DMS 273 (cell line): ENCODE data around the gene RBM33.

ENCODE experiments used
- DNase-seq: peaks from one replicate; lab custom pipeline; 2025; ENCODE audit not compliant: unreplicated experiment; lab: John Stamatoyannopoulos, UW

Gene RBM33

GRCh38 chr7:155744971-155745683 is 100.7 kb downstream of the RBM33 start:
- no peak for DNase-seq

DNA sequence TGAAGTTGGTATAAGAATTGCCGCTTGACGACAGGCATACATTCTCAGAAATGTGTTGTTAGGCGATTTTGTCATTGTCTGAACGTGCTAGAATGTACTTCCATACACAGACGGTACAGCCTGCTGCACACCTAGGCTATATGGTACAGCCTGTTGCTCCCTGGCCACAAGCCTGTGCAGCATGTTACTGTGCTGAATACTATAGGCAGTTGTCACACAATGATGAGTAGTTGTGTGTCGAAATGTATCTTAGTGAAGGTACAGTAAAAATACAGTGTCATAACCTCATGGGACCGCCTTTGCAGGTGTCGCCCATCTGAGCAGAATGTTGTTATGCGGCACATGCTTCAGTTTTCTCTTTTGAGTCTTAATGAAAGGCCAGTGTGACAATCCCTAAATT is 101.3 kb downstream of the RBM33 start:
- no peak for DNase-seq

GRCh38 chr7:155746188-155746587 is 101.7 kb downstream of the RBM33 start:
- no peak for DNase-seq

- no peak for DNase-seq
Measured at GRCh38 chr7:155747209-155747608, 102.7 kb downstream of the RBM33 start.

GRCh38 chr7:155749578-155749977 is 105.1 kb downstream of the RBM33 start:
- no peak for DNase-seq

GRCh38 chr7:155750255-155751125 is 106.0 kb downstream of the RBM33 start:
- DNase-seq: no peak

- DNase-seq: no peak
Measured at GRCh38 chr7:155751409-155751808, 106.9 kb downstream of the RBM33 start.

DNA sequence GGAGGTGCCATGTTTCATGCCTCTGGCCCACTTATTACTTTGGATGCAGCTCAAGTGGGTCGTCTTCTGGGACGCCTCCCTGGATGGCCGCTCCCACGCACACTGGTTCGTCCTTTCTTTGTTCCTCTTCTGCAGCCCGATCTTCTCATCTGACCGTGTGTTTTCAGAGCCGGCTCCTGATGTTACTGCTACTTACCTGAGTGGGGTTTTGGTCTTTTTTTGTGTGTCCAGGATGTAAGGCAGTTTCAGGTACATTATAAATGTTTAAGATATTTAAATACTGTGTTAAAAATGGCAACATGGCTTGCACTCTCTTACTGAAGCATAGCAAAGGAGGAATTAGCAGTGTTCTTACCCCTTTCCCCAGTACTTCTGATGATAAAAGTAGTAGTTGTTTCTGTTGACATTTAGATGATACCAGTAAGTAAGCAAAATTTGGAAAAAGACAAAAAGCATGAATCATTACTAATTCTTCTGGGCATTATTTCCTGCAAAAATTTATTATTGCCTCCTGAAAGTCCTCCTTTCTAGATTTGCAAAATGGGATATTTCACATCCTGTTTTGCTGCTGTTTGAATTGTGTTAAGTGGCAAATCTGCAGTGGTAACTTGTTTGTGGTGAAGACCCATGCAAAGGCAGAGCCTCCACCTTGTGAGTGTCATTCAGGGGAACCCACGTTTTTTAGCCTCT is 108.4 kb downstream of the RBM33 start:
- DNase-seq: no peak

GRCh38 chr7:155753446-155753965 is 109.0 kb downstream of the RBM33 start:
- no peak for DNase-seq

GRCh38 chr7:155754165-155754564 is 109.7 kb downstream of the RBM33 start:
- DNase-seq: no peak

DNA sequence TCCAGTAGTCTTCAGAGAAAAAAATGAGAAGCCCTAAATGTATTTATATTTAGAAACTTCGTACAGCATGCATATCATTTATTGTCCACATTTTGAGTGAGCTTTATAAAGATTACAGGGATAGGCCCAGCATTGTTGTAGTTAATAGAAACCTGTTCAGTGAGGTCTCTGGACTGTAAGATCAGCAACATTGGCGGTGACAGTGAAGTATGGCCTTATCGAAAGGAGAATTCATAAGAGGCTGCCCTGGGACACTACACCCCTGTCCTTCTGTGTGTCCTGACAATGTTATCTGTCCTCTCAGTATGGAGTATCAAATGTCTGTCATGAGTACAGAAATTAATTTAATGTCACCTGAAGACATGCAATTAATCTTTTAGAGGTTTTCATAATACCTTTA is 110.6 kb downstream of the RBM33 start:
- DNase-seq: no peak

DNA sequence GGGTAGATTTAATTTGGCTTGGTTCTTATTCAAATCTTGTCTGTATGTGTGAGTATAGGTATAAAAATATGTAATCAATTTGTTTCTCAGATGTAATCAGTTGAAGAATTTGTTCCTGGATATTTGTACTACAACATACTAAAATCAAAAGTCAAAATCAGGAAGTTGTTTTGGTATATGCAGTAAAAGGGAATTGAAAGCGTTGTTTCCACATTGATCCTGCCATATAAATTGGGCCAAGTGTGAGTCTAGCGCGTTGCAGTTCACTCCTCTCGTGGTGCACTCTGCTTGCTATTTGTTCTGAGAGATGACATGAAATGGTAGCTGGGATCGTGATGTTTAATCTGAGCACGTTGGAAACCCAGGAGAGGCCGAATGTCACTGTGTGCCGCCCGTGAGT is 111.9 kb downstream of the RBM33 start:
- DNase-seq: no peak

- no peak for DNase-seq
Measured at GRCh38 chr7:155758348-155758747, 113.9 kb downstream of the RBM33 start.

DNA sequence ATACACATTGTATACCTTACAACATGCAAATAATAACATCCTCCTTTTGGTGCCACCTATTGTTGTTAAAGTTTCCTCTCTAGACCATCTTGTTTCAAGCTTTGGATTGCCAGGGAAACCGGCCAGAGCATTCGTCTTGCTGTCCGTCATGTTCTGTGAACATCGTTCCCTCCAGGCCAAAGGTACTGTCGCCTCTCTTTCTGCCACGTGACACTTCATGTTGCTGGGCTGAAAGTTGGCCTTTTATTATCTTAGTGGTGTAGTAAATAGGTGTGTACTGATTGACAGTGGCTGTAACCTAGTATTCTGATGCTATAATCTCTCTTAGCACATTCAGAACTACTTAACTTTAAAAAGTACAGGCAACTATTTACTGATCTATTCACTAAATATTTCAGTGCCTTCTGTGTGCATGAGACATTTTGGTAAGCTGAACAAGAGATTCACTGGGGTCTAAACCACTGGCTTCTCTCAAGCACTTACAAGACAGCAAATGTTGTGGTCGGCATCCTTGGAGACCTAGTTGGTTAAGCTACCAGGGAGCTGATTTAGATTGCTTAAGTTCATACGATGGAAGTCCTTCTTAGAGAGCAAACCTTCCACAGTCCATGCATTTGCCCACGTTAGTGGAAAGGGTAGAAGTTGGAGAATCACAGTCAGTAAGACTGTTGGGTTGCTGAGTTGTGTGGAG is 115.4 kb downstream of the RBM33 start:
- no peak for DNase-seq

- no peak for DNase-seq
Measured at GRCh38 chr7:155761162-155761561, 116.7 kb downstream of the RBM33 start.

DNA sequence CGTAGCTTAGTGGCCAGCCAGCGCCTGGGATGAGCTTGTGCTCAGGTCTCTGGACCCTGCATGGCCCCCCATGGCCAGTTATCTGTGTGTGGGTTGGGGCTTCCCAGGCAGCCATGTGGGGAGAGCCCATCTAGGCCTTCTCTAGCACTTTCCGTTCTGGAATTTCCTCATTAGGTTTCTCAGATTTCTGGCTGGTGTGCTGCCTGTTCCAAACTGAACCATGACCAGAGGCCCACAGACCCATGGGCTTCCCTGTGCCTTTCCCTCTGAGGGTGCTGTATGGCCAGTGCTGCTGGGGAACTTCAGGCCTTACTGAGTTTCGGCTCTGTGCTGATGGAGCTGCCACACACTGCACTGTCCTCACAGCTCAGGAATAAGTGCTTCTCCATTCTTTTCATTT is 117.6 kb downstream of the RBM33 start:
- no peak for DNase-seq

DNA sequence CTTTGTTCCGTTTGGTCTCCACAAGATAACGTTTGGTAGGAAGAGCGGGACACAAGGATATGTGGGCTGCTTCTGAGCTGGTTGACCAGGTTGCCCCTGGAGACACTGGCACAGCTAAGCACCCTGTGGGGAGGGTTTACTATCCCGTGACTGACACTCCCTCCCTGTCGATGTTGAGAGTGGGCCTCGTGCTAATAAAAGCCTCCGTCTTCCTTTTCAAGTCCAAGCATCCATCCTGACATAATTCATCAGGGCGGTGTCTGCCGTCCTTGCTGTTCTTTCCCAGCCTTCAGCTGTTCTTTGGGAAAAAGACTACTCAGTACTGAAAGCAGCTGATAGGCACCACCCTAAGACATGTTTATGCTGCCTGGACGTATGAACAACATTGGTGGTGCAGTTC is 118.2 kb downstream of the RBM33 start:
- DNase-seq: no peak

DNA sequence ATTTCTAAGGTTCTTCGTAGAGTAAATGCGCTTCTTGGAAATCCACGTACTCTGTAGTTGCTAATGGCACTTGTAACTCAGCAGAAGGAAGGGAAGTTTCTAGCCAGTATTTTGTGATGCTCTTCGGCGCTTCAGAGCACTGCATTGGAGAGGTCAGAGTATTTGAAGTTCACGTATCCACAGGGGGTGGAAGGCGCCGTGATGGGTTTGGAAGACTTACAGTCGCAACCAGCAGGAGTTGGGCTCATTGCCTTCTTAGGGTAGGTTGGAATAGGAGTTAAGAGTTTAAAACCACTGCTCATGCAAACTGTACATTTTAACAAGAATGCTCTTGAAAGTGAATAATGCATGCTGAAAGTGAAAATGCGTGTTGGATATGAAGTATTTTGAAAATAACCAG is 118.7 kb downstream of the RBM33 start:
- DNase-seq: no peak

DNA sequence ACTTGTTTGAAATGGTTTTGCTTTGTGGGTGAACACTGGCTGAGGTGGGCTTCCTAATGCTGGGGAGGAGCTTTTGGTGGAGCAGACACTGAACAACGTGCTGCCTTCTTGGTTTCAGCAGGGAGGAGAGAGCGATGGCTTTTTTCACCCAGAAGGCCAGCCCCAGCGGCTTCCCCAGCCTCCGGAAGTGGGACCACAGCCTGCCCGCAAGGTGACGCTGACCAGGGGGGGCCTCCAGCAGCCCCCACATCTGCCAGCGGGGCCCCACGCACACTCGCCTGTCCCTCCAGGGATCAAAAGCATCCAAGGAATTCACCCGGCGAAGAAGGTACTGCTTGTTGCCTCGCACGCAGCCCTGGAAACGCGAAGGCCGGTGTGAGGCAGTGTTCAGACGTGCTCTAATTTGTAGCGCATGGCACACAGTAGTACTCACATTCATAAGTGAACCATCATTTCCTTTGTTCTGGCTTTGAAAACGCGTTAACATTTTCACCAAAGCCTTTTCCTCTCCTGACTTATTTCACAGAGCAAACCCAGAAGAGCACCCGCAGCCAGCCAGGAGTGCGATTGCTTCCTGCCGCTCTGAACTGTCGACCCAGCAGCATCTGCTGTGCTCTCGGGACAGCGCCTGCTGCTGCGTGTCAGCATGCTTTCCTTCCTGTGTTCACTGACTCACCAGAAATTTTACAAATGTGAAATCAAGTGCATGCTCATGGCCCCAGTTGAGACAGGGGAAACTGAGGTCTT is 119.4 kb downstream of the RBM33 start:
- no peak for DNase-seq

DNA sequence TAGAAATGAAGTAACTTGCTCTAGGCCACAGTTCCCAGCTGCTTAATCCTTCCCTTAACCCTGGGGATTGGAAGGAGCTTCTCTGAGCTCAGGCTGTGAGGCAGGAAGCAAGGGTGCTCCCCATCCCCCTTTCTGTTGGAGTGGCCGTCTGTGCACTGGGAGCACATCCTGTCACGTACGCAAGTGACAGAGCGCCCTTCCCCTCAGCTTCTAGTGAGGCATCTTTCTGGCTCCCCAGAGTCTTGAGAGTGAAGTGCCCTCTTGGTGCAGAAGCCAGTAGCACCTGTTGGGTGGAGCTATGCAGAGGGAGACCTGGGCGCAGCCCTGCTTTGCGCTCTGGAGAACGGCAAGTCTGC is 120.0 kb downstream of the RBM33 start:
- DNase-seq: no peak
